Dedifferentiated amniotic fluid mesenchymal stem cell (primary cell): ENCODE results near the gene ZNF627.
"Not testable (repeated sequence)": the region's sequence is repeated elsewhere in the genome, so short reads cannot be mapped to it uniquely, and the experiment has no call there.

Experiments used
- DNase-seq: peaks from one replicate; pipeline ENCODE4 v3.0.0-alpha.2; 2016; ENCODE audit errors: extremely low spot score

Gene ZNF627

GRCh38 chr19:11624069-11624463, 26.8 kb downstream of the ZNF627 start:
- peak; percentile 28 for DNase-seq

- DNase-seq, result no peak
Measured at GRCh38 chr19:11626252-11626651, 29.0 kb downstream of the ZNF627 start.

- no peak for DNase-seq
Measured at GRCh38 chr19:11633223-11633622, 35.9 kb downstream of the ZNF627 start.

- DNase-seq, result not testable (repeated sequence)
Measured at GRCh38 chr19:11634018-11634662, 36.9 kb downstream of the ZNF627 start.

GRCh38 chr19:11639245-11639601, 41.9 kb downstream of the ZNF627 start:
- DNase-seq, result no peak

- peak; percentile 95 for DNase-seq
Measured at GRCh38 chr19:11639602-11640471, 42.6 kb downstream of the ZNF627 start.

GRCh38 chr19:11641244-11641643, 44.0 kb downstream of the ZNF627 start:
- no peak for DNase-seq

GRCh38 chr19:11642902-11643301, 45.6 kb downstream of the ZNF627 start:
- DNase-seq, result no peak

- no peak for DNase-seq
Measured at GRCh38 chr19:11649941-11650340, 52.7 kb downstream of the ZNF627 start.

GRCh38 chr19:11651062-11651461, 53.8 kb downstream of the ZNF627 start:
- DNase-seq, result no peak

- DNase-seq, result no peak
Measured at GRCh38 chr19:11652056-11652455, 54.8 kb downstream of the ZNF627 start.

GRCh38 chr19:11652492-11652891, 55.2 kb downstream of the ZNF627 start:
- no peak for DNase-seq

- no peak for DNase-seq
Measured at GRCh38 chr19:11656535-11656934, 59.3 kb downstream of the ZNF627 start.

- DNase-seq, result no peak
Measured at GRCh38 chr19:11657307-11657706, 60.0 kb downstream of the ZNF627 start.

- DNase-seq, result no peak
Measured at GRCh38 chr19:11658970-11659369, 61.7 kb downstream of the ZNF627 start.

GRCh38 chr19:11659612-11660011, 62.3 kb downstream of the ZNF627 start:
- no peak for DNase-seq

GRCh38 chr19:11662278-11662677, 65.0 kb downstream of the ZNF627 start:
- no peak for DNase-seq

- DNase-seq, result no peak
Measured at GRCh38 chr19:11663181-11663591, 65.9 kb downstream of the ZNF627 start.
